GM18873 (cell line): ENCODE measurements around the gene RIN3.

ENCODE experiments used
- ATAC-seq: cut with Tn5 transposase; IDR thresholded peaks from one replicate; pipeline ENCODE4 v1.9.1; 2021; ENCODE audit warnings: mild to moderate bottlenecking, moderate library complexity, moderate number of reproducible peaks; ENCODE audit not compliant: unreplicated experiment, low FRiP score

RIN3 gene

GRCh38 chr14:92570674-92571262, 57.2 kb downstream of the RIN3 start:
- no peak for ATAC-seq

- ATAC-seq: no peak
Observed at GRCh38 chr14:92572050-92572449, 58.5 kb downstream of the RIN3 start.

GRCh38 chr14:92573761-92574498, 60.3 kb downstream of the RIN3 start:
- no peak for ATAC-seq

- no peak for ATAC-seq
Observed at GRCh38 chr14:92575061-92575747, 61.6 kb downstream of the RIN3 start.

GRCh38 chr14:92575748-92576303, 62.2 kb downstream of the RIN3 start:
- ATAC-seq: no peak

- peak; percentile 81 for ATAC-seq
Observed at GRCh38 chr14:92577321-92577742, 63.8 kb downstream of the RIN3 start.

- ATAC-seq: no peak
Observed at GRCh38 chr14:92578511-92578910, 64.9 kb downstream of the RIN3 start.

GRCh38 chr14:92579244-92579936, 65.8 kb downstream of the RIN3 start:
- ATAC-seq: no peak

- no peak for ATAC-seq
Observed at GRCh38 chr14:92581206-92581605, 67.6 kb downstream of the RIN3 start.

GRCh38 chr14:92581966-92582566, 68.5 kb downstream of the RIN3 start:
- no peak for ATAC-seq

- ATAC-seq: peak; percentile 50
Observed at GRCh38 chr14:92582706-92583452, 69.3 kb downstream of the RIN3 start.

- no peak for ATAC-seq
Observed at GRCh38 chr14:92584220-92584619, 70.6 kb downstream of the RIN3 start.

- ATAC-seq: no peak
Observed at GRCh38 chr14:92584816-92585215, 71.2 kb downstream of the RIN3 start.

GRCh38 chr14:92585981-92586937, 72.7 kb downstream of the RIN3 start:
- ATAC-seq: no peak

- no peak for ATAC-seq
Observed at GRCh38 chr14:92586963-92587699, 73.5 kb downstream of the RIN3 start.

GRCh38 chr14:92587700-92588085, 74.1 kb downstream of the RIN3 start:
- no peak for ATAC-seq

GRCh38 chr14:92589213-92589852, 75.8 kb downstream of the RIN3 start:
- no peak for ATAC-seq
